ENCODE data around the gene BMERB1. TPM values are rescaled to one million over a fixed set of nuclear protein-coding genes. Genes with fewer than 3 reads are reported as not detected.

BMERB1 gene
- polyA plus RNA-seq, 4 donors, result 0.89 to 20.9 (median 4.7) TPM

DNA sequence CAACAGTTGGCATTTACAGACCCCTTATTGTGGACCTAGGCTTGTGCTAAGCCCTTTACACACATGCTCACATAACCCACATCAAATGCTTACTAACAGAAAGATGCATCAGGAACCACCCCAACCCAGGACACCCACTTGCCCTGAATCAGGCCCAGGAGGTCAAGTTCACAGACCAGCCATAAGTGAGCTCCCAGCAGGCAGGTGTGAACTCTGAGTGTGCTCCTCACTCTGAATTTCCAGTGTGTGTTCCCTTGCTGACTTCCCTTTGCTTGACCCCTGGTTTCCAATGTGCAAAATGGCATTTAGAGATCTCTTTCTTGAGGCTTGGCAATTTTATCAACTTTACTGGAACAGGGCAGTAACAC, 87.0 kb downstream of the BMERB1 start:
- H3K9me3 ChIP-seq (ENCODE audit: control insufficient read depth in 2 of 2, insufficient read depth in 1 of 2, low read depth in 1 of 2, low read length in 1 of 2), result no peaks in the 10 kb centered on the region
- FAIRE-seq, result no peak
- peaks cover 0 to 2% (median 0%) of the 10 kb centered on the region in 3 donors for H3K27me3 ChIP-seq (ENCODE audit: control insufficient read depth in 3 of 3, insufficient read depth in 3 of 3, low read length in 3 of 3)
- no peak overlapping the region for H3K27ac ChIP-seq (ENCODE audit: low read depth in 1 of 3, low read length in 2 of 3)
- H3K4me3 ChIP-seq (ENCODE audit: low read depth in 1 of 3, low read length in 3 of 3), result no peak overlapping the region
- no peak for DNase-seq
- H3K36me3 ChIP-seq (ENCODE audit: control insufficient read depth in 3 of 3, insufficient read depth in 2 of 3, low read depth in 1 of 3, low read length in 3 of 3), result no peaks in the 10 kb centered on the region
- no peaks in the 10 kb centered on the region for H3K4me1 ChIP-seq (ENCODE audit: control insufficient read depth in 3 of 3, insufficient read depth in 2 of 3, low read depth in 1 of 3, low read length in 2 of 3)

DNA sequence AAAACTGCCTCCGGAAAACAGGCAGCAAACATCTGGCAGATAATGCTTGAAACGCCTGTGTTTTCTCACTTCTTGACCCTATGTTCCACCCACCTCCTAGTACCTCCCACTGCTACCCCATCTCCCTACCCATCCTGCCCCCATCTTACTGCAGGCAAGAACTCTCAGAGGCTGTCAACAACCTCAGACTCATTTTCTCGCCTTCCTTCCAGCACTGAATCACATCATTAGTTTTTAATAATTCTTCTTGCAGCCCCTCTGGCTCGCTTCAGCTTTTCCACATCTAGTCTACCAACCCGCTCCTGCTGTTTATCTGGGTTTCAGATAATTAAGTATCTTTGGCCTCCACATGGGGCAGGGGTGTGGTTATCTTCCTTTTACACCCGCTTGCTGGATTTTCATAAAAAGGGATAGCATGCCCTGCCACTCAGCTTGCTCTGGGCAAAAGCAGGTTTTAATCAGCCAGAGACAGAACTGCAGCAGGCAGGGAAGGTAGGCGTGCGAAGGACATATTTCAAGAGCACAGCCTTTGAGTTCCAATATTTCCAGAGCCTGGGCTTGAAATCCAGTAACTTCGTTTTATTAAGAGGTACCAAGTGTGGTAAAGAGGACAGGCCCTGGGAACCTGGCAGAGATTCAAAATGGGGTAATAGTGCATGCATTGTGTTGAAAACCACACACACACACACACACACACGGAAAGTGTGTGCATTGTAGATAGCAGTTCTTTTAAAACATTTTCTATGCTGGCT, 87.5 kb downstream of the BMERB1 start:
- H3K4me1 ChIP-seq (ENCODE audit: control insufficient read depth in 3 of 3, insufficient read depth in 2 of 3, low read depth in 1 of 3, low read length in 2 of 3), result no peaks in the 10 kb centered on the region
- FAIRE-seq, result no peak
- peaks cover 0 to 2% (median 0%) of the 10 kb centered on the region in 3 donors for H3K27me3 ChIP-seq (ENCODE audit: control insufficient read depth in 3 of 3, insufficient read depth in 3 of 3, low read length in 3 of 3)
- H3K36me3 ChIP-seq (ENCODE audit: control insufficient read depth in 3 of 3, insufficient read depth in 2 of 3, low read depth in 1 of 3, low read length in 3 of 3), result no peaks in the 10 kb centered on the region
- H3K9me3 ChIP-seq (ENCODE audit: control insufficient read depth in 2 of 2, insufficient read depth in 1 of 2, low read depth in 1 of 2, low read length in 1 of 2), result no peaks in the 10 kb centered on the region
- 44 to 57% (median 51%) methylated on average over 10 of the region's 10 CpGs for WGBS, 3 donors
- H3K4me3 ChIP-seq (ENCODE audit: low read depth in 1 of 3, low read length in 3 of 3), result no peak overlapping the region
- no peak for DNase-seq
- no peak overlapping the region for H3K27ac ChIP-seq (ENCODE audit: low read depth in 1 of 3, low read length in 2 of 3)

DNA sequence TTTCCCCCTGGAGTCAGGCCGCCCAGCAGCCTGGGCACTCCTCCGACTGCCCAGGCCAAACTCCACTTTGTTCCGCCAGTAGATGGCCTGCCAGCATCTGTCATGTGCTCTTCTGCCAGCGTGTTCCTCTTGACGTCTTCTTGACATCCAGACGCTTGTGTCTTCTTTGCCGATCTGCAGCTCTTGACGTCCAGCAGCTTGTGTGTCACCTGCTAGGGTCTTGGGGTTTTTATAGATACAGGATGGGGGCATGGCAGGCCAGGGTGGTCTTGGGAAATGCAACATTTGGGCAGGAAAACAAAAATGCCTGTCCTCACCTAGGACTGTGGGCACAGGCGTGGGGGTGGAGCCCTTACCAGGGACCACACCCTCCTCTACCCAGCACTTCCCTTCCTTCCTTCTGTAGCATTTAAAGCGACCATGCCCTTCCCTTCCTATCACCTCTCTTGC, 88.7 kb downstream of the BMERB1 start:
- WGBS, 3 donors, result 53 to 74% (median 74%) methylated on average over 10 of the region's 10 CpGs
- no peaks in the 10 kb centered on the region for H3K4me1 ChIP-seq (ENCODE audit: control insufficient read depth in 3 of 3, insufficient read depth in 2 of 3, low read depth in 1 of 3, low read length in 2 of 3)

DNA sequence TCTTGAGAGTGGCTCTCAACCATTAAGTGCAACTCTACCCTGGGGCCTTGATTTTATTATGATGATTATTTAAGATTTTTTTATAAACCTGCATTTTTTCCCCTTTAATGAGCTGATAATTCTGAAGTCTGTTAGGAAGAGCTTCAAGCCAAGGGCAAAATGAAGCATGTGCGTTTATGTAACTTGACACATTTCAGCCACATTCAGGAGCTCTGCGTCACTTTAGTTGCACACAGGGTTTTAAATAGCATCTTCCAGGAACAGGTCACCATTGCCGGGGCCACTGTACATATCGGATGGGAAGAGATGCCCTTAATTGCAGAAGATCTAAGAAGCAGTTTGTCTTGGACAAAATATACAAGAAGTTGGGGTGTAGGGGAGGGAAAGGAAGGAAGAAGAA, 89.6 kb downstream of the BMERB1 start:
- peaks cover 0 to 2% (median 0%) of the 10 kb centered on the region in 3 donors for H3K27me3 ChIP-seq (ENCODE audit: control insufficient read depth in 3 of 3, insufficient read depth in 3 of 3, low read length in 3 of 3)
- H3K4me1 ChIP-seq (ENCODE audit: control insufficient read depth in 3 of 3, insufficient read depth in 2 of 3, low read depth in 1 of 3, low read length in 2 of 3), result no peaks in the 10 kb centered on the region
- no peaks in the 10 kb centered on the region for H3K36me3 ChIP-seq (ENCODE audit: control insufficient read depth in 3 of 3, insufficient read depth in 2 of 3, low read depth in 1 of 3, low read length in 3 of 3)
- DNase-seq (no peak), FAIRE-seq (no peak)
- no peak overlapping the region for H3K4me3 ChIP-seq (ENCODE audit: low read depth in 1 of 3, low read length in 3 of 3)
- H3K9me3 ChIP-seq (ENCODE audit: control insufficient read depth in 2 of 2, insufficient read depth in 1 of 2, low read depth in 1 of 2, low read length in 1 of 2), result no peaks in the 10 kb centered on the region
- 94 to 97% (median 94%) methylated on average over 4 of the region's 4 CpGs for WGBS, 3 donors
- no peak overlapping the region for H3K27ac ChIP-seq (ENCODE audit: low read depth in 1 of 3, low read length in 2 of 3)

More for the DNA sequence above, 88.7 kb downstream of the BMERB1 start:
- no peaks in the 10 kb centered on the region for H3K36me3 ChIP-seq (ENCODE audit: control insufficient read depth in 3 of 3, insufficient read depth in 2 of 3, low read depth in 1 of 3, low read length in 3 of 3)
- FAIRE-seq, result no peak
- peak in 1 of 2 donors; percentile 41 for DNase-seq
- H3K27ac ChIP-seq (ENCODE audit: low read depth in 1 of 3, low read length in 2 of 3), result no peak overlapping the region
- peaks cover 0 to 2% (median 0%) of the 10 kb centered on the region in 3 donors for H3K27me3 ChIP-seq (ENCODE audit: control insufficient read depth in 3 of 3, insufficient read depth in 3 of 3, low read length in 3 of 3)
- H3K9me3 ChIP-seq (ENCODE audit: control insufficient read depth in 2 of 2, insufficient read depth in 1 of 2, low read depth in 1 of 2, low read length in 1 of 2), result no peaks in the 10 kb centered on the region
- H3K4me3 ChIP-seq (ENCODE audit: low read depth in 1 of 3, low read length in 3 of 3), result no peak overlapping the region

DNA sequence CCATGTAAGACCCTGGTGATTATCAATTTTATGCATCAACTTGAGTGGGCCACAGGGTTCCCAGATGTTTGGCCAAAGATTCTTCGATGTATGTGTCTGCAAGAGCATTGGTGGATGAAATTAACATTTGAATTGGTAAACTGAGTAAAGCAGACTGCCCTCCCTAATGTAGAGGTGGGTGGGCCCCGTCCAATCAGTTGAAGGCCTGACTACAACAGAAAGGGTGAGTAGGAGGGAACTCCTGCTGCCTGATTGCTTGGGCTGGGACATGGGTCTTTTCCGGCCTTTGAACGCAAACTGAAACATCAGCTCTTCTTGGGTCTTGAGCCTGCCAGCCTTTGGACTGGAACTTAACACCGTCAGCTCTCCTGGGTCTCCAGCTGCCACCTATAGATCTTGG, 90.6 kb downstream of the BMERB1 start:
- WGBS, 3 donors, result 94 to 95% (median 95%) methylated on average over 5 of the region's 5 CpGs
- H3K9me3 ChIP-seq (ENCODE audit: control insufficient read depth in 2 of 2, insufficient read depth in 1 of 2, low read depth in 1 of 2, low read length in 1 of 2), result no peaks in the 10 kb centered on the region
- H3K4me1 ChIP-seq (ENCODE audit: control insufficient read depth in 3 of 3, insufficient read depth in 2 of 3, low read depth in 1 of 3, low read length in 2 of 3), result no peaks in the 10 kb centered on the region
- H3K36me3 ChIP-seq (ENCODE audit: control insufficient read depth in 3 of 3, insufficient read depth in 2 of 3, low read depth in 1 of 3, low read length in 3 of 3), result no peaks in the 10 kb centered on the region
- no peak overlapping the region for H3K27ac ChIP-seq (ENCODE audit: low read depth in 1 of 3, low read length in 2 of 3)
- H3K27me3 ChIP-seq (ENCODE audit: control insufficient read depth in 3 of 3, insufficient read depth in 3 of 3, low read length in 3 of 3), result peaks cover 0 to 2% (median 0%) of the 10 kb centered on the region in 3 donors
- DNase-seq (no peak), FAIRE-seq (no peak)
- no peak overlapping the region for H3K4me3 ChIP-seq (ENCODE audit: low read depth in 1 of 3, low read length in 3 of 3)

DNA sequence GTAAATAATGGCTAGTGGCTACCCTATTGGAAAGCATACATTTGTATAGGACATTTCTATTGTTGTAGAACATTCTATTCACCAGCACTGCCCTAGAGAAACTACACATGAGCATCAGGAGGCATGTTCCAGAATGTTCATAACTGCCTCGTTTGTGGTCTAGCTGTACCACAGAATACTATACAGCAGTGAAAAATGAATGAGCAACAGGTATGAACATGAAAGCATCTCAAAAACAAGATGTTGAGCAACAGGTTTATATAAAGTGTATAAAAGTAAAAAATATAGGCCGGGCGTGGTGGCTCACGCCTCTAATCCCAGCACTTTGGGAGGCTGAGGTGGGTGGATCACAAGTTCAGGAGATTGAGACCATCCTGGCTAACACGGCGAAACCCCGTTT, 91.7 kb downstream of the BMERB1 start:
- no peaks in the 10 kb centered on the region for H3K4me1 ChIP-seq (ENCODE audit: control insufficient read depth in 3 of 3, insufficient read depth in 2 of 3, low read depth in 1 of 3, low read length in 2 of 3)
- peaks cover 0 to 2% (median 0%) of the 10 kb centered on the region in 3 donors for H3K27me3 ChIP-seq (ENCODE audit: control insufficient read depth in 3 of 3, insufficient read depth in 3 of 3, low read length in 3 of 3)
- H3K9me3 ChIP-seq (ENCODE audit: control insufficient read depth in 2 of 2, insufficient read depth in 1 of 2, low read depth in 1 of 2, low read length in 1 of 2), result no peaks in the 10 kb centered on the region
- no peak overlapping the region for H3K27ac ChIP-seq (ENCODE audit: low read depth in 1 of 3, low read length in 2 of 3)
- H3K36me3 ChIP-seq (ENCODE audit: control insufficient read depth in 3 of 3, insufficient read depth in 2 of 3, low read depth in 1 of 3, low read length in 3 of 3), result no peaks in the 10 kb centered on the region
- no peak overlapping the region for H3K4me3 ChIP-seq (ENCODE audit: low read depth in 1 of 3, low read length in 3 of 3)
- 95 to 96% (median 96%) methylated on average over 7 of the region's 7 CpGs for WGBS, 3 donors
- no peak for FAIRE-seq
- no peak for DNase-seq

DNA sequence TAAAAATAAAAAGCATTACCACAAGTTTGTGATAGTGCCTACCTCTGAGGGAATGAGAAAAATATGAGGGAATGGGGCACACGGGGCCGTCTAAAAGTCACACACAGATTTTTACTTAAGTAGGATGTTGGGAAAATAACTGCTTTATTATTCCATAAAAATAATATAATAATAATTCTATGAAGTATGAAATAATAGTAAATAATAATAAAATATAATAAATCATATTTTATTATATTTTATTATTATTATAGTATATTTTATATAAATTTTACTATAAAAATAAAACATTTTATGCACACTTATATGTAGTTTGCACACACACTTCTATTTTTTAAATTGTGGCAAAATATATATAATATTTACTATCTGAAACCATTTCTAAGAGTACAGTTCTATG, 92.3 kb downstream of the BMERB1 start:
- H3K27ac ChIP-seq (ENCODE audit: low read depth in 1 of 3, low read length in 2 of 3), result no peak overlapping the region
- H3K9me3 ChIP-seq (ENCODE audit: control insufficient read depth in 2 of 2, insufficient read depth in 1 of 2, low read depth in 1 of 2, low read length in 1 of 2), result no peaks in the 10 kb centered on the region
- FAIRE-seq (no peak), DNase-seq (no peak)
- H3K27me3 ChIP-seq (ENCODE audit: control insufficient read depth in 3 of 3, insufficient read depth in 3 of 3, low read length in 3 of 3), result peaks cover 0 to 2% (median 0%) of the 10 kb centered on the region in 3 donors
- no peaks in the 10 kb centered on the region for H3K36me3 ChIP-seq (ENCODE audit: control insufficient read depth in 3 of 3, insufficient read depth in 2 of 3, low read depth in 1 of 3, low read length in 3 of 3)
- no peak overlapping the region for H3K4me3 ChIP-seq (ENCODE audit: low read depth in 1 of 3, low read length in 3 of 3)
- WGBS, 3 donors, result 95 to 98% (median 96%) methylated on average over 2 of the region's 2 CpGs
- H3K4me1 ChIP-seq (ENCODE audit: control insufficient read depth in 3 of 3, insufficient read depth in 2 of 3, low read depth in 1 of 3, low read length in 2 of 3), result no peaks in the 10 kb centered on the region

DNA sequence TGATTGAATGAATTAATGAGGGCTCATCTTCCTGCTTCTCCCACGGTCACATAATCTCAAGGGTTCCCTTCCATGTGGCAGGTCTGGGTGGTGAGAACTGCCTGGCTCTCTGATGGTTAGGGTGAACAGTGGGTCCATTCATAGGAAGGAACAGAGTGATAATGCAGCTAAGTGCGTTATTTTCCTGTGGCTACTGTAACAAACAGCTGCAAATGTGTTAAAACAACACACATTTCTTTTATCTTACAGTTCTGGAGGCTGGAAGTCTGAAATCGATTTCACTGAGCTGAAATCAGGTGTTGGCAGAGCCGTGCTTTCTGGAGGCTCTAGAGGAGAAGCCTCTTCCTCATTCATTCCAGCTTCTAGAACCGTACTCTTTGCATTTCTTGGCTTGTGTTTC, 95.3 kb downstream of the BMERB1 start:
- Histone ChIP-seq H3K9me3 (ENCODE audit: control insufficient read depth in 2 of 2, insufficient read depth in 1 of 2, low read depth in 1 of 2, low read length in 1 of 2) (no peaks in the 10 kb centered on the region), H3K27ac (ENCODE audit: low read depth in 1 of 3, low read length in 2 of 3) (no peak overlapping the region), H3K4me1 (ENCODE audit: control insufficient read depth in 3 of 3, insufficient read depth in 2 of 3, low read depth in 1 of 3, low read length in 2 of 3) (no peaks in the 10 kb centered on the region), H3K27me3 (ENCODE audit: control insufficient read depth in 3 of 3, insufficient read depth in 3 of 3, low read length in 3 of 3) (no peaks in the 10 kb centered on the region), H3K4me3 (ENCODE audit: low read depth in 1 of 3, low read length in 3 of 3) (no peak overlapping the region), H3K36me3 (ENCODE audit: control insufficient read depth in 3 of 3, insufficient read depth in 2 of 3, low read depth in 1 of 3, low read length in 3 of 3) (no peaks in the 10 kb centered on the region)
- 77 to 82% (median 79%) methylated on average over 5 of the region's 5 CpGs for WGBS, 3 donors
- FAIRE-seq (no peak), DNase-seq (no peak)

DNA sequence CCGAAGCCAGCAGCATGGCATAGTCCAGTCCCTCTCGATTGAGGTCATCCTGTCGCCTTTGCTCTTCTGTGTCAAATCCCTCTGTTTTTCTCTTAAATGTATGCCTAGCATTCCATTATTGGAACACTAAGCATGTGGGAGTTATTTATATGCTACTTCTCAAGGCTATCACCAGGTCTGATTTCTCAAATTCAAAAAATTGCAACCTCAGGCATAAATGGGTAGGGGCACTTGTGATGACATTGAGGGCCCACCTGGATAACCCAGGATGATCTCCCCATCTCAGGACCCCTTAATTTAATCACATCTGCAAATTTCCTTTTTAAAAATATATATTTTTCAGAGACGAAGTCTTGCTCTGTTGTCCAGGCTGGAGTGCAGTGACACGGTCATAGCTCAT, 95.7 kb downstream of the BMERB1 start:
- FAIRE-seq (no peak), DNase-seq (no peak)

More for the DNA sequence above, 95.7 kb downstream of the BMERB1 start:
- Histone ChIP-seq H3K4me1 (ENCODE audit: control insufficient read depth in 3 of 3, insufficient read depth in 2 of 3, low read depth in 1 of 3, low read length in 2 of 3) (no peaks in the 10 kb centered on the region), H3K27me3 (ENCODE audit: control insufficient read depth in 3 of 3, insufficient read depth in 3 of 3, low read length in 3 of 3) (no peaks in the 10 kb centered on the region), H3K9me3 (ENCODE audit: control insufficient read depth in 2 of 2, insufficient read depth in 1 of 2, low read depth in 1 of 2, low read length in 1 of 2) (no peaks in the 10 kb centered on the region), H3K4me3 (ENCODE audit: low read depth in 1 of 3, low read length in 3 of 3) (no peak overlapping the region), H3K36me3 (ENCODE audit: control insufficient read depth in 3 of 3, insufficient read depth in 2 of 3, low read depth in 1 of 3, low read length in 3 of 3) (no peaks in the 10 kb centered on the region), H3K27ac (ENCODE audit: low read depth in 1 of 3, low read length in 2 of 3) (no peak overlapping the region)
- 94 to 96% (median 95%) methylated on average over 5 of the region's 5 CpGs for WGBS, 3 donors

Measured in small intestine (tissue), 7 donors.